ENCODE results near the gene OR8H1.

OR8H1 gene, protein sequence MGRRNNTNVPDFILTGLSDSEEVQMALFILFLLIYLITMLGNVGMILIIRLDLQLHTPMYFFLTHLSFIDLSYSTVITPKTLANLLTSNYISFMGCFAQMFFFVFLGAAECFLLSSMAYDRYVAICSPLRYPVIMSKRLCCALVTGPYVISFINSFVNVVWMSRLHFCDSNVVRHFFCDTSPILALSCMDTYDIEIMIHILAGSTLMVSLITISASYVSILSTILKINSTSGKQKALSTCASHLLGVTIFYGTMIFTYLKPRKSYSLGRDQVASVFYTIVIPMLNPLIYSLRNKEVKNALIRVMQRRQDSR

DNA sequence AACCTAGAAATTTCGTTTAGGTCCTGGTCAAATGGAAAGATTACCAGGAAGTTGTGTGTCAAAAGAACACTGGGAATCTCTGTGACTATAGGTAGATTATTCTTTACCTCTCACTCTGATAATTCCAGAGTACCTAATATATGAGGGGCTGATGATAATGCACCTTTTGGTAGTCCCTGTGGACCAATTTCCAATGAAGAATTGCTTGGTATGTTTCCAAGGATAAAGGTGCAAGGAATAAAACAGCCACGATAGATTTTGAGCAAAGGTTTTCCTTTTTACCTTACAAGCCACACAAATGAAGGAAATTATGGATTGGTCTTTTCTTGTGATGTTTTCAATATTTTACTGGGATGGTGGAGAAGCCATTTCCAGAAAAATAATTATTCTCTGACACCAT, at the start of gene OR8H1:
TSS of gene OR8H1 (minus strand) at position 101 of the 400 bp plus-strand sequence. CDS start 1,192 bp downstream, outside the sequence.
- DNase-seq (ENCODE audit: low read depth in 2 of 3, low spot score in 2 of 3) = no peak

DNA sequence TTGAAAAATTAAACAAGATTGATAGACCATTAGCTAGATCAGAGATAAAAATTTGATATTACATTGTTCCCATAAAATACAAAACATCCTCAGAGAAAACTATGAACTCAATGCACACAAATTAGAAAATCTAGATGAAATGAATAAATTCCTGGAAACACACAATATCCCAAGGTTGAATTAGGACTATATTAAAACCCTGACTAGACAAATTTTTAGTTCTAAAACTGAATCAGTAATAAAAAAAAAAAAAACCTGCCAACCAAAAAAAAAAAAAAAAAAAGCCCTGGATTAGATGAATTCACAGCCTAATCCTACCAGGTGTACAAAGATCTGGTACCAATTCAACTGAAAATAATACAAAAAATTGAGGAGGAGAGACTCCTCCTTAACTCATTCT, 48.2 kb upstream of the OR8H1 start:
- DNase-seq (ENCODE audit: low read depth in 2 of 3, low spot score in 2 of 3) = no peak

DNA sequence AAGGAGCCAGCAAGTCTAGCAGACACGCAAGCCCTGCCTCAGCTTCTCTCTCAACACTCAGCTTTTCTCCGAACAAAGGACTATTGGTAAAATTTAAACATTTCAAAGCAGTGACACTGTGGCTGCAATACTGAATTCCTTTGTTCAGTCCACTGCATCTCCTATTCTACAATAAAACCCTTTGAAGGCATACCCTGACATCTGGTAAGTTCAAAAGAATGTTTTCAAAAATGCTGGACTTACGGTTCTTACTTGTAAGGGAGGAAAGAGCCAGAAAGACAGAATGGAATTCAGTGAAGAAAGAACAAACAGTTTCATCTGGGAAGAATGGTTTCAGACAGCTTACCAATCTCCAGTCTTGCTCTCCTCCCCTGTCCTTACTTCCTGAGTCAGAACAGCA, 41.1 kb upstream of the OR8H1 start:
- DNase-seq (ENCODE audit: low read depth in 2 of 3, low spot score in 2 of 3) = no peak

DNA sequence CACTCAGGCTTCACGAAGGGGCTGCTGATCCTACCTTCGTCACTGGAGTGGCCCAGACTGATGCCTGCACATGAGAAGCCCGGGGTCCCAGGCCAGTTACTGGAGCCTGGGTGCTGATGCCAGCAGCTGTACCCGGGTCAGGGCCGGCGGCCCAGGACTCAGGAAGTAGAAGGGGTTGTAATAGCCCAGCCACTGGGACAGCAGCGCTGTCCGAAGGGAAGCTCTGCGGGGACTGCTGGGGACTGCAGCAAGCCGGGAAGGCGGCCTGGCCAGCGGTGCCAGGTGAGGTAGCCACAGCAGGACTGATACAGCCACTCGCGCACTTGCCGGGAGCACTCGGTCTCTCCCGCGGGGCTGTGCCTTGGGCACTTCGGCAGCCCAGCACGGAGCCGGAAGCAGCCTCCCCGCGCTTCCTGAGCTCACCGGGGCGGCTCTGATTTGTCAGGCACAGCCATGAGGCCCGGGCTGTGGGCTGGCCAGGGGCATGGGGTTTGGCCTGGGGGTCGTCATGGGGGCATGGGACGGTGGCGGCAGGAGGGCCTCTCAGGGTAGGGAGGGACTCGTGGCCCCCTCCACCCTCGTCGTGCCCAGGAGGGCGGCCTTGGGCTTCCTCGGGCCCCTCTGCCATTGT, 39.9 kb upstream of the OR8H1 start:
- no peak for DNase-seq (ENCODE audit: low read depth in 2 of 3, low spot score in 2 of 3)

DNA sequence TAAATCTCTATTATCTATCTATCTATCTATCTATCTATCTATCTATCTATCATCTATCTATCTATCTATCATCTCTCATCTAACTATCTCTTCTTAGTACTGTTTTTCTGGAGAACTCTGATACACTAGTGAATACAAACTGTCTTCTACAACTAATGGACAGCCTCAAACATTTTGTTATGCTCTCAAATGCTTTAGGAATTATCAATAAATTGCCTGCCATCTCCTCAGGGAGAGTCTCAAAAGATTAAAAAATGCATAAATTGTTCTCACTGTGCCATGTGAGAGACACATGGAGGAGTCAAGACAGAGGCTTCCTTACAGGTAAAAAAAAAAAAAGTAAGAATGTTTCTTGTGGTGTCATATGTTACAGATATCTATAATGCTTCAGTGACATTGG, 22.8 kb upstream of the OR8H1 start, which contains the start of gene OR8K3:
TSS of gene OR8K3 (plus strand) at position 301 of the 400 bp plus-strand sequence. CDS start 3,163 bp downstream, outside the sequence.
- DNase-seq (ENCODE audit: low read depth in 2 of 3, low spot score in 2 of 3) = no peak

DNA sequence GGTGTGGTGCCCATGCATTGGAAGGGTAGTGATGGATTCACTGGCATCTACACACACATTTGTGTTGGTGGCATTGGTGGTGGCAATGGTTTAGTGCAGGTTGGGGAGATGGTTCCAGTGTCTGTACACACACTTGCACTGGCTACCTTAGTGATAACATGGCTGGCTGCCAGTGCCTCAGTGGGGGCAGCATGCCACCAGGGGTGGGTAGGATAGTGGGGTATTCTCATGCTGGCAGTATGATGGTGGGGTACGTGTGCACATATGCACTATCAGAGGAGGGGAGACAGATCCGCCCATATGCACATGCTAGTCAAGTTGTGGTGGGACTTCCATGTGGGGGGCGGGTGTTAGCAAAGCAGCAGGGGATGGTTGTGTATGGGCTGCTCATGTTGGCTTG, 15.8 kb upstream of the OR8H1 start:
- no peak for DNase-seq (ENCODE audit: low read depth in 2 of 3, low spot score in 2 of 3)

DNA sequence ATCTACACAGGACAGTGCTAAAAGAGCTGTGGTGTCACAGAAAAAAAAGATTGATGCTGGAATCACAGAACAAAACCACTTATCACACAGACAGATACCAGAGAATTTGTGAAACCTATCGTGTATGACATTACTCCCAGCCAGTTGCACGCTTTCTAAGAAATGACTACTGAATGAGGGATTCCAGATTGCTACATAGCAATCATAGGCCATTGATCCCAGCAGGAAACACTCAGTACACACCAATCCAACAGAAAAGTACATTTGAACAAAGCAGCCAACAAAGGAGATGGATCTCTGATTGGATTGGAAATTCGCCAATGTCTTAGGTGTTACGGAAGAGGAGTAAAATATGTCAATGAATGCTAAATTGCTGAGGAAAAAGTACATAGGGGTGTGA, 4.8 kb upstream of the OR8H1 start:
- DNase-seq (ENCODE audit: low read depth in 2 of 3, low spot score in 2 of 3) = no peak

DNA sequence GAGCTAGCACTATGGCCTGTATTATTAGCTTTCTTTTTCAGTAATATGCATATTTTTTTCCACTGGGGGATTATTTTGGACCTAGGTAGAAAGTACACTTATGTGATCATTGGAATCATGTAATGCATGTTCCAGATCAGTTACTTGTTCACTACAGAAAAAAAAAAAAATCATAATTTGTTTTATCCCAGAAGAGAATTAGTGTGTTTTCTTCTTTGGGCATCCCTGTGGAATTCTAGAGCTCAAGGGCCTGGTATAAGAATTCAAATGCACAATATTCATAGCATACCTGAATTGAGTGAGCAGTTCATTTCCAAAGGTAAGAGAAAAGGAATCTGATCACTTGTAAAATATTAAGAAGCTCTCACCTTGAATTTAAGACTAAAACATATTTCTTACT, 18.2 kb downstream of the OR8H1 start, which contains the start of gene OR5T1:
TSS of gene OR5T1 (plus strand) at position 301 of the 400 bp plus-strand sequence. CDS start 1,485 bp downstream, outside the sequence.
- no peak for DNase-seq (ENCODE audit: low read depth in 2 of 3, low spot score in 2 of 3)

DNA sequence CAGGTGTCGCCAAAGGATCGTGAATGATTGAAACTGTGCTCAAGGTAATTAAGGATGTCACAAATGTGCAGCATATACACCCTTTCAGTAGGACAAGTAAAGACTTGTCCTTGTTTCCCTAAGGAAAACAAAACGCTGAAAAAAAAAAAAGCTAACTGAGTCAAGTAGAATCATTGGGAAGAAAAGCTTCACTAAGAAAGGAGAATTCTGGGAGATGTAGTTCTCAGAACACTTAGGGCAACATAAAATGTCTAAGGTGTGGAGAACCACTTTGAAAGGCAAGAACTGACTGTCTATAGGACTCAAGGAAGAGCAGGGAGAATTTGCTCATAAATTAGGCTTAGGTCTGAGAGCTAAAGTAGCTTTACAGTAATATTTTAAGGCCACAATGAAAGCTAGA, 21.0 kb downstream of the OR8H1 start:
- DNase-seq (ENCODE audit: low read depth in 2 of 3, low spot score in 2 of 3) = no peak

DNA sequence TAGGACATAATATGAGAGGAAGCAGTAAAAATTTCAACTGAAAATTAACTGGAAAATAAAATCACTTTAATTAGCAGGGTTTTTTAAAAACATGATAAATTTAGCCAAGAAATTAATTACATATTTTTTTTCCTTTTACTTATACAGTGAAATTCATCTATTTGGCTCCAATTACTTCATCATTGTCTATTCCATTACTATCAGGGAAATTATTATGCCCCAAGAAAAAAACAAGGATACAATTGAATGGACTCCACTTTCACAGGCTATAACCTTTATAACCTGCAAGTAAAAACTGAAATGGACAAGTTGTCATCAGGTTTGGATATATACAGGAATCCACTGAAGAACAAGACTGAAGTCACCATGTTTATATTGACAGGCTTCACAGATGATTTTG, 40.1 kb downstream of the OR8H1 start, which contains the start of gene OR5T3:
TSS of gene OR5T3 (plus strand) at position 301 of the 400 bp plus-strand sequence. CDS start at position 301, 0 bp downstream.
- DNase-seq (ENCODE audit: low read depth in 2 of 3, low spot score in 2 of 3) = no peak
